ENCODE data around the gene SNX5. TPM values are rescaled to one million over a fixed set of nuclear protein-coding genes. Genes with fewer than 3 reads are reported as not detected.

The SNX5 gene
- total RNA-seq, 2 donors from 2014 or later: 48.3 to 84.8 TPM

GRCh38 chr20:17897566-17898307, 70.9 kb downstream of the SNX5 start:
- H3K4me3 ChIP-seq: no peak overlapping the region
- 93% methylated on average over 1 of the region's 1 CpG for WGBS

GRCh38 chr20:17896771-17897369, 71.7 kb downstream of the SNX5 start:
- H3K9me3 ChIP-seq: no peaks in the 10 kb centered on the region
- H3K36me3 ChIP-seq: no peaks in the 10 kb centered on the region
- no peak overlapping the region for H3K27ac ChIP-seq
- no peaks in the 10 kb centered on the region for H3K27me3 ChIP-seq (replicated peaks; ENCODE audit: insufficient read depth)
- DNase-seq (ENCODE audit: low spot score): no peak
- H3K4me3 ChIP-seq: no peak overlapping the region
- intact Hi-C loops (cut with DNase I): loop anchor here (2.0 to 10.0 kb wide), 5 partner anchors 40 to 390 kb away; partner anchors contain the start of gene BFSP1
- H3K4me1 ChIP-seq (replicated peaks): peaks cover 3% of the 10 kb centered on the region
- 72% methylated on average over 3 of the region's 3 CpGs for WGBS
- TF ChIP-seq POLR2AphosphoS5 (IDR thresholded peaks at IDR 0.05) (no peak), POLR2A (IDR thresholded peaks at IDR 0.05) (no peak), CTCF (IDR thresholded peaks at IDR 0.05) (no peak)

More at GRCh38 chr20:17897566-17898307, 70.9 kb downstream of the SNX5 start:
- H3K36me3 ChIP-seq: no peaks in the 10 kb centered on the region
- H3K27me3 ChIP-seq (replicated peaks; ENCODE audit: insufficient read depth): no peaks in the 10 kb centered on the region
- peaks cover 3% of the 10 kb centered on the region for H3K4me1 ChIP-seq (replicated peaks)
- intact Hi-C loops (cut with DNase I): loop anchor here (2.0 to 10.0 kb wide), 5 partner anchors 40 to 390 kb away; partner anchors contain the start of gene BFSP1
- no peak for TF ChIP-seq POLR2AphosphoS5 (IDR thresholded peaks at IDR 0.05)
- DNase-seq (ENCODE audit: low spot score): no peak
- no peak overlapping the region for H3K27ac ChIP-seq
- no peaks in the 10 kb centered on the region for H3K9me3 ChIP-seq

GRCh38 chr20:17896193-17896723, 72.3 kb downstream of the SNX5 start:
- WGBS: 29% methylated on average over 9 of the region's 9 CpGs
- H3K27ac ChIP-seq: peak overlapping the region; percentile 65
- DNase-seq (ENCODE audit: low spot score): no peak
- no peaks in the 10 kb centered on the region for H3K9me3 ChIP-seq
- no peaks in the 10 kb centered on the region for H3K27me3 ChIP-seq (replicated peaks; ENCODE audit: insufficient read depth)
- peaks cover 3% of the 10 kb centered on the region for H3K4me1 ChIP-seq (replicated peaks)
- no peaks in the 10 kb centered on the region for H3K36me3 ChIP-seq
- peak overlapping the region in 1 of 2 donors; percentile 2 for H3K4me3 ChIP-seq
- TF ChIP-seq CTCF (IDR thresholded peaks at IDR 0.05) (no peak), POLR2A (IDR thresholded peaks at IDR 0.05) (no peak), POLR2AphosphoS5 (IDR thresholded peaks at IDR 0.05) (peak; percentile 19)
- intact Hi-C loops (cut with DNase I): loop anchor here (2.0 to 10.0 kb wide), 5 partner anchors 41 to 389 kb away; partner anchors contain the start of gene BFSP1

- TF ChIP-seq POLR2AphosphoS5 (IDR thresholded peaks at IDR 0.05) (peak; percentile 5), POLR2A (IDR thresholded peaks at IDR 0.05) (no peak)
- H3K27me3 ChIP-seq (replicated peaks; ENCODE audit: insufficient read depth): no peaks in the 10 kb centered on the region
- DNase-seq (ENCODE audit: low spot score): no peak
- H3K36me3 ChIP-seq: no peaks in the 10 kb centered on the region
- peak overlapping the region; percentile 2 to 8 for H3K4me3 ChIP-seq
- H3K4me1 ChIP-seq (replicated peaks): peaks cover 3% of the 10 kb centered on the region
- WGBS: 28% methylated on average over 17 of the region's 17 CpGs
- H3K9me3 ChIP-seq: no peaks in the 10 kb centered on the region
- intact Hi-C loops (cut with DNase I): loop anchor here (2.0 to 10.0 kb wide), 5 partner anchors 42 to 388 kb away; partner anchors contain the start of gene BFSP1
- H3K27ac ChIP-seq: peak overlapping the region; percentile 65
Observed at GRCh38 chr20:17895641-17896171, 72.9 kb downstream of the SNX5 start.

- no peaks in the 10 kb centered on the region for H3K36me3 ChIP-seq
- intact Hi-C loops (cut with DNase I): loop anchor here (10.0 kb wide), 1 partner anchor 359 kb away; the partner anchor contains the start of gene BFSP1
- H3K27ac ChIP-seq: no peak overlapping the region
- DNase-seq (ENCODE audit: low spot score): no peak
- H3K27me3 ChIP-seq (replicated peaks; ENCODE audit: insufficient read depth): no peaks in the 10 kb centered on the region
- no peaks in the 10 kb centered on the region for H3K9me3 ChIP-seq
- H3K4me3 ChIP-seq: no peak overlapping the region
- H3K4me1 ChIP-seq (replicated peaks): peaks cover 3% of the 10 kb centered on the region
- 70% methylated on average over 3 of the region's 3 CpGs for WGBS
- TF ChIP-seq POLR2A (IDR thresholded peaks at IDR 0.05): no peak
Observed at GRCh38 chr20:17893445-17893844, 75.1 kb downstream of the SNX5 start.

Data from prostate gland (tissue), 2 donors.